ENCODE data around the gene DDX41.

DDX41 gene

GRCh38 chr5:177490311-177490991 is 26.3 kb downstream of the DDX41 start:
- peak overlapping the region; percentile 56 for H3K4me2 ChIP-seq (ENCODE audit: low read depth, low read length)
- H3K9ac ChIP-seq (ENCODE audit: low read length) = no peak overlapping the region; the same call in 1 of the 2 replicates

GRCh38 chr5:177489119-177489716 is 27.5 kb downstream of the DDX41 start:
- H3K79me2 ChIP-seq (ENCODE audit: low read length) = no peaks in the 10 kb centered on the region
- H3K9me2 ChIP-seq (replicated peaks; ENCODE audit: insufficient read depth, low read length) = no peaks in the 10 kb centered on the region
- H3K27ac ChIP-seq (ENCODE audit: low read length) = no peak overlapping the region
- H3K4me2 ChIP-seq (ENCODE audit: low read depth, low read length) = peak overlapping the region; percentile 56; the same call in 1 of the 2 replicates
- no peaks in the 10 kb centered on the region for H4K20me1 ChIP-seq (ENCODE audit: insufficient read depth, low read length)
- H3K36me3 ChIP-seq (replicated peaks; ENCODE audit: insufficient read depth, low read length) = no peaks in the 10 kb centered on the region
- H3K27me3 ChIP-seq (replicated peaks; ENCODE audit: insufficient read depth, low read length) = no peaks in the 10 kb centered on the region
- peaks cover 11% of the 10 kb centered on the region for H3K4me1 ChIP-seq (ENCODE audit: low read length)
- TF ChIP-seq EZH2 (optimal IDR thresholded peaks at IDR 0.05; ENCODE audit: low read depth, low read length) = no peak
- peak; percentile 48 for TF ChIP-seq CTCF (IDR thresholded peaks at IDR 0.05; ENCODE audit: low read length)
- DNase-seq = peak; percentile 70
- no peaks in the 10 kb centered on the region for H3K9me3 ChIP-seq (replicated peaks; ENCODE audit: insufficient read depth, low read length)
- H2AFZ ChIP-seq (ENCODE audit: low read length) = 0 out of 2 replicates have a peak overlapping the region, but pooled peaks have one; percentile 34
- H3K4me3 ChIP-seq (ENCODE audit: low read length) = peak overlapping the region; percentile 22; the same call in 1 of the 2 replicates
- no peak overlapping the region; the same call in 1 of the 2 replicates for H3K9ac ChIP-seq (ENCODE audit: low read length)
- H3F3A ChIP-seq (ENCODE audit: insufficient read depth, low read length) = peaks cover 6% of the 10 kb centered on the region

More at GRCh38 chr5:177490311-177490991, 26.3 kb downstream of the DDX41 start:
- DNase-seq = no peak
- H3K9me3 ChIP-seq (replicated peaks; ENCODE audit: insufficient read depth, low read length) = no peaks in the 10 kb centered on the region
- H2AFZ ChIP-seq (ENCODE audit: low read length) = no peak overlapping the region
- no peaks in the 10 kb centered on the region for H3K9me2 ChIP-seq (replicated peaks; ENCODE audit: insufficient read depth, low read length)
- H3K4me3 ChIP-seq (ENCODE audit: low read length) = no peak overlapping the region
- H3K79me2 ChIP-seq (ENCODE audit: low read length) = no peaks in the 10 kb centered on the region
- no peak for TF ChIP-seq EZH2 (optimal IDR thresholded peaks at IDR 0.05; ENCODE audit: low read depth, low read length)
- TF ChIP-seq EZH2phosphoT487 (IDR thresholded peaks at IDR 0.05; ENCODE audit: low read length) = no peak
- no peak for TF ChIP-seq CTCF (IDR thresholded peaks at IDR 0.05; ENCODE audit: low read length)
- H3K4me1 ChIP-seq (ENCODE audit: low read length) = peaks cover 11% of the 10 kb centered on the region
- peaks cover 6% of the 10 kb centered on the region for H3F3A ChIP-seq (ENCODE audit: insufficient read depth, low read length)
- H3K27ac ChIP-seq (ENCODE audit: low read length) = no peak overlapping the region; the same call in 1 of the 2 replicates
- H3K36me3 ChIP-seq (replicated peaks; ENCODE audit: insufficient read depth, low read length) = no peaks in the 10 kb centered on the region
- H3K27me3 ChIP-seq (replicated peaks; ENCODE audit: insufficient read depth, low read length) = no peaks in the 10 kb centered on the region
- H4K20me1 ChIP-seq (ENCODE audit: insufficient read depth, low read length) = no peaks in the 10 kb centered on the region

GRCh38 chr5:177487975-177488374 is 28.8 kb downstream of the DDX41 start:
- H3K4me2 ChIP-seq (ENCODE audit: low read depth, low read length) = no peak overlapping the region
- no peak overlapping the region for H3K4me3 ChIP-seq (ENCODE audit: low read length)
- TF ChIP-seq EZH2phosphoT487 (IDR thresholded peaks at IDR 0.05; ENCODE audit: low read length) (no peak), CTCF (IDR thresholded peaks at IDR 0.05; ENCODE audit: low read length) (no peak), EZH2 (optimal IDR thresholded peaks at IDR 0.05; ENCODE audit: low read depth, low read length) (no peak)
- no peaks in the 10 kb centered on the region for H3K36me3 ChIP-seq (replicated peaks; ENCODE audit: insufficient read depth, low read length)
- no peaks in the 10 kb centered on the region for H4K20me1 ChIP-seq (ENCODE audit: insufficient read depth, low read length)
- H3F3A ChIP-seq (ENCODE audit: insufficient read depth, low read length) = peaks cover 6% of the 10 kb centered on the region
- no peak overlapping the region for H3K9ac ChIP-seq (ENCODE audit: low read length)
- no peak for DNase-seq
- H3K9me2 ChIP-seq (replicated peaks; ENCODE audit: insufficient read depth, low read length) = no peaks in the 10 kb centered on the region
- no peak overlapping the region for H3K27ac ChIP-seq (ENCODE audit: low read length)
- no peaks in the 10 kb centered on the region for H3K27me3 ChIP-seq (replicated peaks; ENCODE audit: insufficient read depth, low read length)
- H2AFZ ChIP-seq (ENCODE audit: low read length) = no peak overlapping the region
- no peaks in the 10 kb centered on the region for H3K79me2 ChIP-seq (ENCODE audit: low read length)
- H3K9me3 ChIP-seq (replicated peaks; ENCODE audit: insufficient read depth, low read length) = no peaks in the 10 kb centered on the region
- H3K4me1 ChIP-seq (ENCODE audit: low read length) = peaks cover 11% of the 10 kb centered on the region; the same call in 1 of the 2 replicates

Measured in MM.1S (cell line).